HepG2 (cell line): Measurements from ENCODE around the gene EEFSEC. TPM values are rescaled to one million over a fixed set of nuclear protein-coding genes. Genes with fewer than 3 reads are reported as not detected.
A peak's percentile ranks its signal among the peaks of the same experiment; 100 is the strongest.

Source experiments
- ARNT ChIP-seq: fragments of 450-650 bp; IDR thresholded peaks from 2 replicates; pipeline ENCODE4 v1.6.1; 2017
- ATF1 ChIP-seq: IDR thresholded peaks from 2 replicates; pipeline ENCODE4 v1.6.1; 2016; ENCODE audit warnings: mild to moderate bottlenecking, control low read depth
- ATF7-NPFF ChIP-seq: sonication (generic); formaldehyde crosslinking; IDR thresholded peaks from 2 replicates; pipeline ENCODE4 v1.8.1; 2023; ENCODE audit warnings: mild to moderate bottlenecking, low read depth, missing genetic modification reagents, moderate library complexity
- DPF2 ChIP-seq: sonication (generic); formaldehyde crosslinking; IDR thresholded peaks from 2 replicates; pipeline ENCODE4 v1.4.0; 2020; ENCODE audit warnings: mild to moderate bottlenecking, low read depth, missing genetic modification reagents, borderline replicate concordance
- HDAC1 ChIP-seq: sonication (generic); formaldehyde crosslinking; IDR thresholded peaks from 2 replicates; pipeline ENCODE4 v1.5.1; 2020; ENCODE audit warnings: mild to moderate bottlenecking, missing genetic modification reagents
- KDM5B ChIP-seq: sonication (generic); formaldehyde crosslinking; IDR thresholded peaks from 2 replicates; pipeline ENCODE4 v1.4.0; 2020; ENCODE audit warnings: missing genetic modification reagents, mild to moderate bottlenecking, borderline replicate concordance
- MEF2D ChIP-seq: sonication (generic); formaldehyde crosslinking; IDR thresholded peaks from 2 replicates; pipeline ENCODE4 v1.5.1; 2020; ENCODE audit warnings: mild to moderate bottlenecking, missing genetic modification reagents
- PBX2 ChIP-seq: IDR thresholded peaks from 2 replicates; pipeline ENCODE4 v1.6.1; 2016; ENCODE audit warnings: control low read depth
- TBX2 ChIP-seq: sonication (generic); formaldehyde crosslinking; IDR thresholded peaks from 2 replicates; pipeline ENCODE4 v1.5.0; 2020; ENCODE audit warnings: missing genetic modification reagents, mild to moderate bottlenecking, borderline replicate concordance
- TBX3 ChIP-seq: fragments of 450-650 bp; IDR thresholded peaks from 2 replicates; pipeline ENCODE4 v1.6.1; 2017; ENCODE audit warnings: antibody characterized with exemption, mild to moderate bottlenecking, inconsistent platforms, borderline replicate concordance
- ZC3H4 ChIP-seq: sonication (generic); formaldehyde crosslinking; IDR thresholded peaks from 2 replicates; pipeline ENCODE4 v1.4.0; 2020; ENCODE audit warnings: missing genetic modification reagents, borderline replicate concordance
- ZHX2 ChIP-seq, 2 experiments: sonication (generic) in 1 of 2; formaldehyde crosslinking in 1 of 2; IDR thresholded peaks; 2 replicates each; pipeline versions ENCODE4 v1.6.1 to v1.9.0; 2014 to 2022; ENCODE audit warnings: antibody characterized with exemption in 1 of 2, borderline replicate concordance in 1 of 2, inconsistent platforms in 1 of 2, low read depth in 1 of 2, missing genetic modification reagents in 1 of 2
- ZMYM4 ChIP-seq: sonication (generic); formaldehyde crosslinking; IDR thresholded peaks from 2 replicates; pipeline ENCODE4 v1.8.1; 2023; ENCODE audit warnings: mild to moderate bottlenecking, missing genetic modification reagents
- ZNF331 ChIP-seq: sonication (generic); formaldehyde crosslinking; IDR thresholded peaks from 2 replicates; pipeline ENCODE4 v1.4.0; 2020; ENCODE audit warnings: missing genetic modification reagents
- ZNF552 ChIP-seq: sonication (generic); formaldehyde crosslinking; IDR thresholded peaks from 2 replicates; pipeline ENCODE4 v1.9.0; 2022; ENCODE audit warnings: missing genetic modification reagents, mild to moderate bottlenecking, borderline replicate concordance
- ZNF710 ChIP-seq: sonication (generic); formaldehyde crosslinking; IDR thresholded peaks from 2 replicates; pipeline ENCODE4 v1.5.0; 2020; ENCODE audit warnings: mild to moderate bottlenecking, missing genetic modification reagents, borderline replicate concordance
- polyA plus RNA-seq, 8 experiments: library from polyadenylated mRNA; depleted of rRNA in 3 of 8; stranded (reverse) in 7 of 8; unstranded in 1 of 8; fragments of >200 nt; fragmentation: Illumina TruSeq in 4 of 8; extraction: Trizol in 4 of 8; gene quantifications; 2 replicates each; pipeline versions ENCODE4 v1.2.1 to v1.2.3, GENCODE V29; 2011 to 2016; ENCODE audit warnings: low read depth in 4 of 8, missing spikeins in 1 of 8, mixed read lengths in 1 of 8; ENCODE audit not compliant: insufficient read depth in 1 of 8
- total RNA-seq, 5 experiments: library from RNA; depleted of rRNA; stranded (reverse); fragments of >200 nt; fragmentation: Illumina TruSeq; extraction: Trizol; gene quantifications; 2 replicates each; pipeline ENCODE4 v1.2.3, GENCODE V29; 2016; ENCODE audit warnings: low read depth in 1 of 5
- TF ChIP-seq, protein P1 (sequence below): sonication (generic); formaldehyde crosslinking; IDR thresholded peaks from 2 replicates; pipeline ENCODE4 v1.5.1; 2020; ENCODE audit warnings: mild to moderate bottlenecking, missing genetic modification reagents

EEFSEC gene
- total and polyA plus RNA-seq, 2 of the 13 experiments (the other 11 are each of a cell fraction or from before 2014, with no cell fraction given), result 6.4 to 24.2 TPM

GRCh38 chr3:128360705-128361271 is 207.5 kb downstream of the EEFSEC start (continued):
- TF ChIP-seq ZHX2 (IDR thresholded peaks at IDR 0.05; ENCODE audit: low read depth) (no peak), ZHX2 (CRISPR knock-in tag; IDR thresholded peaks at IDR 0.05; ENCODE audit: borderline replicate concordance) (no peak), HDAC1 (CRISPR knock-in tag) (no peak), ZC3H4 (CRISPR knock-in tag) (no peak), ARNT (no peak), ZMYM4 (no peak), TBX2 (peak; percentile 65), ATF7-NPFF (CRISPR knock-in tag) (no peak), KDM5B (CRISPR knock-in tag) (no peak), PBX2 (CRISPR knock-in tag) (no peak), ZNF331 (CRISPR knock-in tag) (peak; percentile 35; the same call in 1 of the 2 replicates), ZNF710 (CRISPR knock-in tag) (peak; percentile 71; the same call in 1 of the 2 replicates), DPF2 (CRISPR knock-in tag) (no peak), ZNF552 (CRISPR knock-in tag) (no peak), ATF1 (no peak), MEF2D (CRISPR knock-in tag) (no peak), TBX3 (no peak)
- TF ChIP-seq, protein P1, sequence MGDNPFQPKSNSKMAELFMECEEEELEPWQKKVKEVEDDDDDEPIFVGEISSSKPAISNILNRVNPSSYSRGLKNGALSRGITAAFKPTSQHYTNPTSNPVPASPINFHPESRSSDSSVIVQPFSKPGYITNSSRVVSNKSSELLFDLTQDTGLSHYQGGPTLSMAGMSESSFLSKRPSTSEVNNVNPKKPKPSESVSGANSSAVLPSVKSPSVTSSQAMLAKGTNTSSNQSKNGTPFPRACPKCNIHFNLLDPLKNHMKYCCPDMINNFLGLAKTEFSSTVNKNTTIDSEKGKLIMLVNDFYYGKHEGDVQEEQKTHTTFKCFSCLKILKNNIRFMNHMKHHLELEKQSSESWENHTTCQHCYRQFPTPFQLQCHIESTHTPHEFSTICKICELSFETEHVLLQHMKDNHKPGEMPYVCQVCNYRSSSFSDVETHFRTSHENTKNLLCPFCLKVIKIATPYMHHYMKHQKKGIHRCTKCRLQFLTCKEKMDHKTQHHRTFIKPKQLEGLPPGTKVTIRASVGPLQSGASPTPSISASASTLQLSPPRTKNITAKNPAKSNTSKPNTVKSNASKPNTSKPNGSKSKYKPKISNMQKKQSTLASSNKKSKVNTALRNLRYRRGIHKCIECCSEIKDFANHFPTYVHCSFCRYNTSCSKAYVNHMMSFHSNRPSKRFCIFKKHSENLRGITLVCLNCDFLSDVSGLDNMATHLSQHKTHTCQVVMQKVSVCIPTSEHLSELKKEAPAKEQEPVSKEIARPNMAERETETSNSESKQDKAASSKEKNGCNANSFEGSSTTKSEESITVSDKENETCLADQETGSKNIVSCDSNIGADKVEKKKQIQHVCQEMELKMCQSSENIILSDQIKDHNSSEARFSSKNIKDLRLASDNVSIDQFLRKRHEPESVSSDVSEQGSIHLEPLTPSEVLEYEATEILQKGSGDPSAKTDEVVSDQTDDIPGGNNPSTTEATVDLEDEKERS, result no peak
